CD4-positive, CD25-positive, alpha-beta regulatory T cell (primary cell): Measurements from ENCODE around the gene NAV3. TPM values are rescaled to one million over a fixed set of nuclear protein-coding genes. Genes with fewer than 3 reads are reported as not detected.

ENCODE experiments used
- ATAC-seq, 2 donors: fragments of 150-1000 bp; cut with Tn5 transposase; one replicate each; pipeline ENCODE4 v1.10.0; 2021; ENCODE audit warnings: low read depth in 2 of 2, moderate number of reproducible peaks in 2 of 2, moderate library complexity in 1 of 2
- DNase-seq, 3 donors: peaks; one replicate each; pipeline versions ENCODE4 v3.0.0 to v3.0.0-alpha.2; 2012 to 2022; ENCODE audit warnings: mixed read lengths in 1 of 3
- H3K27ac ChIP-seq: one replicate; pipeline ENCODE4 v1.7.0; 2013; ENCODE audit warnings: mild to moderate bottlenecking, low read length; ENCODE audit not compliant: insufficient read depth, poor library complexity, severe bottlenecking
- H3K27me3 ChIP-seq: one replicate; pipeline ENCODE4 v1.7.0; 2013; ENCODE audit warnings: low read length; ENCODE audit not compliant: control insufficient read depth, insufficient read depth
- H3K36me3 ChIP-seq: one replicate; pipeline ENCODE4 v1.7.0; 2013; ENCODE audit warnings: mild to moderate bottlenecking, low read length, moderate library complexity; ENCODE audit not compliant: control insufficient read depth, insufficient read depth
- H3K4me1 ChIP-seq: 2 replicates; pipeline ENCODE4 v1.7.0; 2013; ENCODE audit warnings: mild to moderate bottlenecking, low read length; ENCODE audit not compliant: insufficient read depth, control insufficient read depth, poor library complexity, severe bottlenecking
- H3K4me3 ChIP-seq: one replicate; pipeline ENCODE4 v1.7.0; 2013; ENCODE audit warnings: low read depth, mild to moderate bottlenecking, low read length, moderate library complexity
- H3K9me3 ChIP-seq, 2 experiments: 1 replicate in 1 of 2; 2 replicates in 1 of 2; pipeline ENCODE4 v1.7.0; 2013; ENCODE audit warnings: low read length in 2 of 2, mild to moderate bottlenecking in 1 of 2, moderate library complexity in 1 of 2; ENCODE audit not compliant: control insufficient read depth in 2 of 2
- H3K27ac Mint-ChIP-seq, 3 donors: one replicate each; pipeline ENCODE4 v1.8.0; 2020 to 2022; ENCODE audit warnings: mild to moderate bottlenecking in 3 of 3, mixed read lengths in 3 of 3, moderate library complexity in 2 of 3
- H3K27me3 Mint-ChIP-seq: one replicate; pipeline ENCODE4 v1.8.0; 2022; ENCODE audit warnings: mild to moderate bottlenecking, mixed read lengths
- H3K36me3 Mint-ChIP-seq: one replicate; pipeline ENCODE4 v1.8.0; 2020; ENCODE audit warnings: mixed read lengths
- H3K4me1 Mint-ChIP-seq, 4 donors: one replicate each; pipeline ENCODE4 v1.8.0; 2020 to 2022; ENCODE audit warnings: mixed read lengths in 4 of 4, mild to moderate bottlenecking in 1 of 4
- H3K4me3 Mint-ChIP-seq, 4 donors: one replicate each; pipeline ENCODE4 v1.8.0; 2020 to 2022; ENCODE audit warnings: mild to moderate bottlenecking in 4 of 4, mixed read lengths in 4 of 4, moderate library complexity in 3 of 4
- H3K9me3 Mint-ChIP-seq, 7 donors: one replicate each; pipeline ENCODE4 v1.8.0; 2020 to 2022; ENCODE audit warnings: mixed read lengths in 7 of 7, mild to moderate bottlenecking in 3 of 7, moderate library complexity in 2 of 7
- polyA plus RNA-seq, 4 donors: library from polyadenylated mRNA; unstranded; fragments of 300-500 nt; fragmentation: Illumina TruSeq; gene quantifications; one replicate each; pipeline ENCODE4 v1.2.3, GENCODE V29; 2021
- total RNA-seq: library from RNA; stranded (reverse); gene quantifications from one replicate; pipeline ENCODE4 v1.2.3, GENCODE V29; 2022

Gene NAV3
- total and polyA plus RNA-seq, 5 donors from 2014 or later = not detected

GRCh38 chr12:77878901-77879300, 48.2 kb downstream of the NAV3 start:
- no peaks in the 10 kb centered on the region for H3K27me3 ChIP-seq
- Mint-ChIP-seq H3K4me3 (no peak overlapping the region), H3K27ac (no peak overlapping the region), H3K27me3 (no peaks in the 10 kb centered on the region), H3K9me3 (peaks cover 0 to 17% (median 2%) of the 10 kb centered on the region in 7 donors), H3K36me3 (no peaks in the 10 kb centered on the region), H3K4me1 (no peaks in the 10 kb centered on the region)
- no peaks in the 10 kb centered on the region for H3K36me3 ChIP-seq
- DNase-seq (no peak), ATAC-seq (no peak)
- H3K27ac ChIP-seq = no peak overlapping the region
- H3K4me3 ChIP-seq = no peak overlapping the region
- no peaks in the 10 kb centered on the region for H3K4me1 ChIP-seq
- H3K9me3 ChIP-seq = no peaks in the 10 kb centered on the region

GRCh38 chr12:77882709-77883108, 52.0 kb downstream of the NAV3 start:
- Mint-ChIP-seq H3K4me3 (no peak overlapping the region), H3K27ac (no peak overlapping the region), H3K4me1 (no peaks in the 10 kb centered on the region), H3K36me3 (no peaks in the 10 kb centered on the region), H3K27me3 (no peaks in the 10 kb centered on the region), H3K9me3 (peaks cover 0 to 29% (median 4%) of the 10 kb centered on the region in 7 donors)
- Histone ChIP-seq H3K36me3 (no peaks in the 10 kb centered on the region), H3K9me3 (no peaks in the 10 kb centered on the region), H3K27me3 (no peaks in the 10 kb centered on the region), H3K4me1 (no peaks in the 10 kb centered on the region), H3K27ac (no peak overlapping the region), H3K4me3 (no peak overlapping the region)
- no peak for ATAC-seq
- DNase-seq = no peak

- DNase-seq (no peak), ATAC-seq (no peak)
- no peaks in the 10 kb centered on the region for H3K4me1 ChIP-seq
- no peaks in the 10 kb centered on the region for H3K36me3 ChIP-seq
- no peaks in the 10 kb centered on the region for H3K27me3 ChIP-seq
- Mint-ChIP-seq H3K27ac (peak overlapping the region in 1 of 3 donors; percentile 20), H3K9me3 (peaks cover 0 to 21% (median 3%) of the 10 kb centered on the region in 7 donors), H3K27me3 (no peaks in the 10 kb centered on the region), H3K36me3 (no peaks in the 10 kb centered on the region), H3K4me1 (no peaks in the 10 kb centered on the region), H3K4me3 (no peak overlapping the region)
- no peak overlapping the region for H3K4me3 ChIP-seq
- H3K9me3 ChIP-seq = no peaks in the 10 kb centered on the region
- H3K27ac ChIP-seq = no peak overlapping the region
Measured at GRCh38 chr12:77888611-77889010, 57.9 kb downstream of the NAV3 start.

- H3K36me3 ChIP-seq = no peaks in the 10 kb centered on the region
- no peaks in the 10 kb centered on the region for H3K4me1 Mint-ChIP-seq
- H3K4me1 ChIP-seq = no peaks in the 10 kb centered on the region
- H3K27me3 Mint-ChIP-seq = no peaks in the 10 kb centered on the region
- H3K4me3 Mint-ChIP-seq = no peak overlapping the region
- no peaks in the 10 kb centered on the region for H3K27me3 ChIP-seq
- H3K27ac ChIP-seq = no peak overlapping the region
- no peaks in the 10 kb centered on the region for H3K9me3 ChIP-seq
- no peak overlapping the region for H3K27ac Mint-ChIP-seq
- DNase-seq (no peak), ATAC-seq (no peak)
- peaks cover 0 to 10% (median 3%) of the 10 kb centered on the region in 7 donors for H3K9me3 Mint-ChIP-seq
- H3K4me3 ChIP-seq = no peak overlapping the region
- no peaks in the 10 kb centered on the region for H3K36me3 Mint-ChIP-seq
Measured at GRCh38 chr12:77891518-77892147, 60.9 kb downstream of the NAV3 start.

GRCh38 chr12:77893918-77894317, 63.2 kb downstream of the NAV3 start:
- no peak for ATAC-seq
- Mint-ChIP-seq H3K9me3 (peaks cover 0 to 4% (median 2%) of the 10 kb centered on the region in 7 donors), H3K4me3 (no peak overlapping the region), H3K4me1 (no peaks in the 10 kb centered on the region), H3K36me3 (no peaks in the 10 kb centered on the region), H3K27me3 (no peaks in the 10 kb centered on the region), H3K27ac (no peak overlapping the region)
- Histone ChIP-seq H3K9me3 (no peaks in the 10 kb centered on the region), H3K36me3 (no peaks in the 10 kb centered on the region), H3K4me3 (no peak overlapping the region), H3K27ac (no peak overlapping the region), H3K4me1 (no peaks in the 10 kb centered on the region), H3K27me3 (no peaks in the 10 kb centered on the region)
- no peak for DNase-seq

- ATAC-seq = no peak
- Mint-ChIP-seq H3K4me3 (no peak overlapping the region), H3K36me3 (no peaks in the 10 kb centered on the region), H3K27ac (no peak overlapping the region), H3K4me1 (no peaks in the 10 kb centered on the region), H3K9me3 (peaks cover 0 to 4% (median 2%) of the 10 kb centered on the region in 7 donors), H3K27me3 (no peaks in the 10 kb centered on the region)
- no peaks in the 10 kb centered on the region for H3K36me3 ChIP-seq
- no peaks in the 10 kb centered on the region for H3K4me1 ChIP-seq
- H3K27me3 ChIP-seq = no peaks in the 10 kb centered on the region
- DNase-seq = no peak
- no peak overlapping the region for H3K27ac ChIP-seq
- H3K9me3 ChIP-seq = no peaks in the 10 kb centered on the region
- H3K4me3 ChIP-seq = no peak overlapping the region
Measured at GRCh38 chr12:77894556-77894955, 63.9 kb downstream of the NAV3 start.

- H3K4me1 Mint-ChIP-seq = no peaks in the 10 kb centered on the region
- H3K36me3 Mint-ChIP-seq = no peaks in the 10 kb centered on the region
- no peak overlapping the region for H3K4me3 Mint-ChIP-seq
- no peaks in the 10 kb centered on the region for H3K27me3 ChIP-seq
- ATAC-seq (no peak), DNase-seq (no peak)
- H3K27me3 Mint-ChIP-seq = no peaks in the 10 kb centered on the region
- no peaks in the 10 kb centered on the region for H3K9me3 ChIP-seq
- H3K4me1 ChIP-seq = no peaks in the 10 kb centered on the region
- H3K27ac ChIP-seq = no peak overlapping the region
- peaks cover 0 to 4% (median 2%) of the 10 kb centered on the region in 7 donors for H3K9me3 Mint-ChIP-seq
- H3K36me3 ChIP-seq = no peaks in the 10 kb centered on the region
- H3K4me3 ChIP-seq = no peak overlapping the region
- no peak overlapping the region for H3K27ac Mint-ChIP-seq
Measured at GRCh38 chr12:77895699-77896098, 65.0 kb downstream of the NAV3 start.

- H3K27ac ChIP-seq = no peak overlapping the region
- H3K4me1 ChIP-seq = no peaks in the 10 kb centered on the region
- Mint-ChIP-seq H3K27ac (no peak overlapping the region), H3K9me3 (peaks cover 0 to 16% (median 4%) of the 10 kb centered on the region in 7 donors), H3K4me3 (no peak overlapping the region), H3K4me1 (no peaks in the 10 kb centered on the region), H3K36me3 (no peaks in the 10 kb centered on the region), H3K27me3 (no peaks in the 10 kb centered on the region)
- ATAC-seq (no peak), DNase-seq (no peak)
- no peaks in the 10 kb centered on the region for H3K27me3 ChIP-seq
- H3K36me3 ChIP-seq = no peaks in the 10 kb centered on the region
- no peaks in the 10 kb centered on the region for H3K9me3 ChIP-seq
- H3K4me3 ChIP-seq = no peak overlapping the region
Measured at GRCh38 chr12:77907936-77908335, 77.2 kb downstream of the NAV3 start.
